HFFc6 (cell line): ENCODE data around the gene TLK1. TPM values are rescaled to one million over a fixed set of nuclear protein-coding genes. Genes with fewer than 3 reads are reported as not detected.

Experiments
- DNase-seq: peaks from one replicate; pipeline ENCODE4 v3.0.0-alpha.2; 2018
- H3K27ac Mint-ChIP-seq: 2 replicates; pipeline ENCODE4 v1.8.0; 2020; ENCODE audit warnings: mild to moderate bottlenecking, mixed read lengths
- H3K27me3 Mint-ChIP-seq: 2 replicates; pipeline ENCODE4 v1.8.0; 2021; ENCODE audit warnings: mild to moderate bottlenecking, moderate library complexity, mixed read lengths; ENCODE audit not compliant: insufficient read depth
- H3K36me3 Mint-ChIP-seq: 2 replicates; pipeline ENCODE4 v1.8.0; 2021; ENCODE audit warnings: low read depth, mixed read lengths
- H3K4me1 Mint-ChIP-seq: 2 replicates; pipeline ENCODE4 v1.8.0; 2020; ENCODE audit warnings: low read depth, mixed read lengths
- H3K4me3 Mint-ChIP-seq: 2 replicates; pipeline ENCODE4 v1.8.0; 2020; ENCODE audit warnings: mild to moderate bottlenecking, moderate library complexity, mixed read lengths
- H3K9me3 Mint-ChIP-seq: 2 replicates; pipeline ENCODE4 v1.8.0; 2020; ENCODE audit warnings: mild to moderate bottlenecking, mixed read lengths
- total RNA-seq, 6 experiments: library from RNA; stranded (reverse); fragmentation: NEBNext Ultra II Directional; extraction: Animal tissue kit (Norgen Biotek cat#: 25700); gene quantifications; 2 replicates in 1 of 6; 3 replicates in 5 of 6; pipeline ENCODE4 v1.2.3, GENCODE V29; 2021
- TF ChIP-seq, protein P1 (sequence below): fragments of 200-600 bp; sonication (generic); IDR thresholded peaks from 2 replicates; pipeline ENCODE4 v1.5.0; 2021; ENCODE audit warnings: antibody characterized with exemption, mild to moderate bottlenecking

TLK1 gene
- total RNA-seq, 6 experiments from 2014 or later, result 46.9 to 61.1 (median 53.1) TPM

DNA sequence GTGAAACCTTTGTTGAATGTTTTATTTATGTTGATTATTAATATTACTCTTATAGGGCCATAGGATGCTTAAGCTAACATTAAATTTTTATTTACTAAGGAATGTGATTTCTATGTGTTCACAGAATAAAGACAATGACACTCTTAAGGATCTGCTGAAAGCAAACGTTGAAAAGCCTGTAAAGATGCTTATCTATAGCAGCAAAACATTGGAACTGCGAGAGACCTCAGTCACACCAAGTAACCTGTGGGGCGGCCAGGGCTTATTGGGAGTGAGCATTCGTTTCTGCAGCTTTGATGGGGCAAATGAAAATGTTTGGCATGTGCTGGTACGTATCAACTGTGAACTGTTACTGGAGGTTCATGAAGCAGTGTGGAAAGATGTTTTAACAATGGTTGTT, 211.3 kb downstream of the TLK1 start:
- Mint-ChIP-seq H3K27me3 (no peaks in the 10 kb centered on the region), H3K4me1 (peaks cover 15% of the 10 kb centered on the region), H3K27ac (no peak overlapping the region), H3K4me3 (no peak overlapping the region), H3K9me3 (no peaks in the 10 kb centered on the region), H3K36me3 (peaks cover 38% of the 10 kb centered on the region)
- no peak for DNase-seq
- TF ChIP-seq, protein P1, sequence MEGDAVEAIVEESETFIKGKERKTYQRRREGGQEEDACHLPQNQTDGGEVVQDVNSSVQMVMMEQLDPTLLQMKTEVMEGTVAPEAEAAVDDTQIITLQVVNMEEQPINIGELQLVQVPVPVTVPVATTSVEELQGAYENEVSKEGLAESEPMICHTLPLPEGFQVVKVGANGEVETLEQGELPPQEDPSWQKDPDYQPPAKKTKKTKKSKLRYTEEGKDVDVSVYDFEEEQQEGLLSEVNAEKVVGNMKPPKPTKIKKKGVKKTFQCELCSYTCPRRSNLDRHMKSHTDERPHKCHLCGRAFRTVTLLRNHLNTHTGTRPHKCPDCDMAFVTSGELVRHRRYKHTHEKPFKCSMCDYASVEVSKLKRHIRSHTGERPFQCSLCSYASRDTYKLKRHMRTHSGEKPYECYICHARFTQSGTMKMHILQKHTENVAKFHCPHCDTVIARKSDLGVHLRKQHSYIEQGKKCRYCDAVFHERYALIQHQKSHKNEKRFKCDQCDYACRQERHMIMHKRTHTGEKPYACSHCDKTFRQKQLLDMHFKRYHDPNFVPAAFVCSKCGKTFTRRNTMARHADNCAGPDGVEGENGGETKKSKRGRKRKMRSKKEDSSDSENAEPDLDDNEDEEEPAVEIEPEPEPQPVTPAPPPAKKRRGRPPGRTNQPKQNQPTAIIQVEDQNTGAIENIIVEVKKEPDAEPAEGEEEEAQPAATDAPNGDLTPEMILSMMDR, result no peak

DNA sequence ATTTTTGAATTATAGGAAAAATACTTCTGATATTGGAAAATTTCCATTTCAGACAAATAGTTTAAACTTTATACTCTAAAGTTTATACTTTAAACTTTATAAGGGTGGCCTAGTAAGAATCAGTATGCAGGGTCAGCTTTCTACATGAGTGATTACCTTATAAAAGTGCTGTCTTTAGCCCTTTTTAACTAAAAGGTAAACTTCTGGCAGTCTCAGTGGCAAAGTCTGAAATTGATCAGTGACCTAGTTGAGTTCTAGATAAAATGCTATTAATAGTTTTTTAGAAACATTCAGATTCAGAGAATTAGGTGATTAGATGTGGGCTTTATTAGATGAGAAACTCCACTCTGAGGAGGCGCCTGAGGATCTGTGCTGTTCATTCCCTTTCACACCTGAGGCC, 216.1 kb downstream of the TLK1 start:
- no peaks in the 10 kb centered on the region for H3K9me3 Mint-ChIP-seq
- no peaks in the 10 kb centered on the region for H3K27me3 Mint-ChIP-seq
- DNase-seq, result no peak
- H3K4me1 Mint-ChIP-seq, result peaks cover 32% of the 10 kb centered on the region
- TF ChIP-seq, protein P1, result no peak
- H3K36me3 Mint-ChIP-seq, result no peaks in the 10 kb centered on the region; the same call in none of the 2 replicates
- H3K4me3 Mint-ChIP-seq, result no peak overlapping the region
- no peak overlapping the region for H3K27ac Mint-ChIP-seq

DNA sequence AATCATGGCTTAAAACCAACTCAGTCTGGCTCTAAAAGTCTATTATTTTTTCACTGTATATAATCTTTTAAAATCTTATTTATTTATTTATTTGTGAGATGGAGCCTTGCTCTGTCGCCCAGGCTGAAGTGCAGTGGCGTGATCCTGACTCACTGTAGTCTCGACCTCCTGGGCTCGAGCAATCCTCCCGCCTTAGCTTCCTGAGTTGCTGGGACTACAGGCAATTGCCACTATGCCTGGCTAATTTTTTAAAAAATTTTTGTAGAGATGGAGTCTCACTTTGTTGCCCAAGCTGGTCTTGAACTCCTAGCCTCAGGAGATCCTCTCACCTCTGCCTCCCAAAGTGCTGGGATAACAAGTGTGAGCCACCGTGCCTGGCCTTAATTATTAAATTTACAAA, 217.1 kb downstream of the TLK1 start:
- TF ChIP-seq, protein P1, result no peak
- H3K27me3 Mint-ChIP-seq, result no peaks in the 10 kb centered on the region
- H3K27ac Mint-ChIP-seq, result no peak overlapping the region
- no peak overlapping the region for H3K4me3 Mint-ChIP-seq
- H3K9me3 Mint-ChIP-seq, result no peaks in the 10 kb centered on the region
- H3K36me3 Mint-ChIP-seq, result no peaks in the 10 kb centered on the region; the same call in none of the 2 replicates
- DNase-seq, result no peak
- H3K4me1 Mint-ChIP-seq, result peaks cover 41% of the 10 kb centered on the region

DNA sequence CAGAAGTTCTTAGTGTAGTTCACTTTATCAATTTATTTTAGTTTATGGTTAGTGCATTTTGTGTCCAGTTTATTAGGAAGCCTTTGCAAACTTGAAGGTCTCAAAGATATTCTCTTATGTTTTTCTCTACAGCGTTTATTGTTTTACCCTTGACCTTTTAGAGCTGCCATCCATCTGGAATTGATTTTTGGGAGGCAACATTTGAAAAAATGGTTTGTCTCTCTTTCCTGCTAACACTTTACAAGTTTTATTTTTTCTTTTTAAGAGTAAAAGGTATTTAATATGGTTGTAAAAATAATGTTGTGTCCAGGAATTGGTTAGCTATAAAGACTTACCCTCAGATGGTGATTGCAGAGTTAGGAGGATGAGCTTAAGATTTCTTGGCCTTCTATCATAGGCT, 217.7 kb downstream of the TLK1 start:
- Mint-ChIP-seq H3K27ac (no peak overlapping the region), H3K9me3 (no peaks in the 10 kb centered on the region), H3K4me1 (peaks cover 46% of the 10 kb centered on the region), H3K36me3 (no peaks in the 10 kb centered on the region; the same call in none of the 2 replicates), H3K27me3 (no peaks in the 10 kb centered on the region), H3K4me3 (no peak overlapping the region)
- TF ChIP-seq, protein P1, result no peak
- DNase-seq, result no peak

DNA sequence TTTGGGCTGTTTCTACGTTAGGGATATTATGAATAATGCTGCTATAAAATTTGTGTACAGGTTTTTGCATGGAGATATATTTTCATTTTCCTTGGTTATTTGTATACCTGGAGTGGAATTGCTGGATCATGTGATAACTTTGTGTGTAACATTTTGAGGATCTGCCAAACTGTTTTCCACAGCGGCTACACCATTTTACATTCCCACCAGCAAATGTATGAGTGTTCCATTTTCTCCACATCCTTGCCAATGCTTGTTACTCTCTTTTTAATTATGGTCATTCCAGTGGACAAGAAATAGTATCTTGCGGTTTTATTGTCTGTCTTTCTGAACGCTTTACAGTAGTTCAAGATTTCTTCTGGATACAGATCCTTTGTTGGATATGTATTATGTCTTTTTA, 218.1 kb downstream of the TLK1 start:
- DNase-seq, result no peak
- H3K27ac Mint-ChIP-seq, result no peak overlapping the region
- no peaks in the 10 kb centered on the region for H3K27me3 Mint-ChIP-seq
- H3K4me3 Mint-ChIP-seq, result no peak overlapping the region
- H3K9me3 Mint-ChIP-seq, result no peaks in the 10 kb centered on the region
- H3K4me1 Mint-ChIP-seq, result peaks cover 49% of the 10 kb centered on the region
- TF ChIP-seq, protein P1, result no peak
- no peaks in the 10 kb centered on the region; the same call in none of the 2 replicates for H3K36me3 Mint-ChIP-seq

Other genes with a start within 250 kb of the TLK1 start
- 100 to 1,000 TPM; 113 to 124 (median 120) TPM for gene GORASP2, start 231.6 kb downstream of the TLK1 start, total RNA-seq